SK-N-SH (cell line): ENCODE results near the gene ARMC7. TPM values are rescaled to one million over a fixed set of nuclear protein-coding genes. Genes with fewer than 3 reads are reported as not detected.

Source experiments
- CTCF ChIA-PET: fragments of 300-600, 350-600 bp; formaldehyde crosslinking; extraction: SDS; loops from one replicate; lab custom pipeline; 2021; lab: Yijun Ruan, JAX
- POLR2A ChIA-PET: fragments of 350-600 bp; sonication (Branson Sonifier 250); formaldehyde crosslinking; extraction: SDS; loops from one replicate; lab custom pipeline; 2020; ENCODE audit warnings: antibody characterized with exemption, inconsistent platforms; lab: Yijun Ruan, JAX
- DNase-seq: peaks from one replicate; pipeline ENCODE4 v3.0.0; 2012
- H2AFZ ChIP-seq: fragments of 200-600 bp; sonication (generic); 2 replicates; pipeline ENCODE4 v1.8.1; 2016; ENCODE audit warnings: antibody characterized with exemption, mild to moderate bottlenecking, low read depth
- H3F3A ChIP-seq: fragments of 200-600 bp; sonication (generic); replicated peaks from 2 replicates; pipeline ENCODE3; 2016; ENCODE audit warnings: antibody characterized with exemption, mild to moderate bottlenecking; ENCODE audit not compliant: insufficient read depth
- H3K27ac ChIP-seq, 2 experiments: fragments of 200-500 bp in 1 of 2; fragments of 200-600 bp in 1 of 2; sonication (Bioruptor generic) in 1 of 2; sonication (generic), shearing (Covaris generic) in 1 of 2; 2 replicates each; pipeline versions ENCODE4 v1.5.1 to v1.6.1; 2014 to 2016; ENCODE audit warnings: low read depth in 2 of 2, inconsistent platforms in 1 of 2, low read length in 1 of 2, mild to moderate bottlenecking in 1 of 2, mixed read lengths in 1 of 2
- H3K27me3 ChIP-seq: fragments of 200-600 bp; sonication (generic), shearing (Covaris generic); 2 replicates; pipeline ENCODE4 v1.6.1; 2016; ENCODE audit warnings: mixed run types; ENCODE audit not compliant: insufficient read depth
- H3K36me3 ChIP-seq, 2 experiments: fragments of 200-500 bp in 1 of 2; fragments of 200-600 bp in 1 of 2; sonication (Bioruptor generic) in 1 of 2; sonication (generic) in 1 of 2; replicated peaks in 1 of 2; 2 replicates each; pipeline versions ENCODE3 to v1.5.1; 2014 to 2016; ENCODE audit warnings: low read length in 1 of 2, mild to moderate bottlenecking in 1 of 2; ENCODE audit not compliant: insufficient read depth in 2 of 2, control insufficient read depth in 1 of 2
- H3K4me1 ChIP-seq, 2 experiments: fragments of 200-500 bp in 1 of 2; fragments of 200-600 bp in 1 of 2; sonication (Bioruptor generic) in 1 of 2; sonication (generic), shearing (Covaris generic) in 1 of 2; 2 replicates each; pipeline versions ENCODE4 v1.5.1 to v1.6.1; 2014 to 2016; ENCODE audit warnings: low read depth in 1 of 2, low read length in 1 of 2, mixed run types in 1 of 2; ENCODE audit not compliant: insufficient read depth in 2 of 2, control insufficient read depth in 1 of 2
- H3K4me2 ChIP-seq: fragments of 200-600 bp; sonication (generic), shearing (Covaris generic); 2 replicates; pipeline ENCODE4 v1.6.1; 2017; ENCODE audit warnings: mixed run types
- H3K4me3 ChIP-seq, 2 experiments: fragments of 200-500 bp in 1 of 2; fragments of 200-600 bp in 1 of 2; sonication (Bioruptor generic) in 1 of 2; sonication (generic), shearing (Covaris generic) in 1 of 2; 2 replicates each; pipeline versions ENCODE4 v1.5.1 to v1.8.1; 2014 to 2016; ENCODE audit warnings: low read depth in 2 of 2, inconsistent platforms in 1 of 2, low read length in 1 of 2, mild to moderate bottlenecking in 1 of 2, mixed read lengths in 1 of 2, moderate library complexity in 1 of 2
- H3K79me2 ChIP-seq: fragments of 200-600 bp; sonication (generic); 2 replicates; pipeline ENCODE4 v1.8.1; 2017; ENCODE audit warnings: mild to moderate bottlenecking; ENCODE audit not compliant: insufficient read depth
- H3K9ac ChIP-seq: fragments of 200-600 bp; sonication (generic); 2 replicates; pipeline ENCODE4 v1.6.1; 2017; ENCODE audit warnings: mixed run types
- H3K9me2 ChIP-seq: fragments of 200-600 bp; sonication (generic); 2 replicates; pipeline ENCODE4 v1.6.1; 2017; ENCODE audit warnings: mixed run types
- H3K9me3 ChIP-seq: fragments of 200-600 bp; sonication (generic); 2 replicates; pipeline ENCODE4 v1.6.1; 2017; ENCODE audit warnings: mixed run types, mild to moderate bottlenecking, moderate library complexity
- H4K20me1 ChIP-seq: fragments of 200-600 bp; sonication (generic); 2 replicates; pipeline ENCODE4 v1.6.1; 2017; ENCODE audit warnings: mild to moderate bottlenecking, mixed run types; ENCODE audit not compliant: insufficient read depth
- CHD2 ChIP-seq: fragments of 150-350 bp; IDR thresholded peaks from 2 replicates; pipeline ENCODE4 v1.6.1; 2018; ENCODE audit warnings: low read length; ENCODE audit not compliant: partially characterized antibody
- ELF1 ChIP-seq: IDR thresholded peaks from 2 replicates; pipeline ENCODE4 v1.4.0; 2012
- EP300 ChIP-seq, 2 experiments: IDR thresholded peaks; 2 replicates each; pipeline versions ENCODE4 v1.4.0 to v1.6.1; 2012; ENCODE audit warnings: borderline replicate concordance in 1 of 2, low read depth in 1 of 2, low read length in 1 of 2
- EZH2phosphoT487 ChIP-seq: fragments of 200-600 bp; sonication (generic); IDR thresholded peaks from 2 replicates; pipeline ENCODE4 v1.6.1; 2017; ENCODE audit warnings: low read depth, mixed run types, mild to moderate bottlenecking, antibody characterized with exemption, moderate library complexity, borderline replicate concordance
- FOSL2 ChIP-seq: IDR thresholded peaks from 2 replicates; pipeline ENCODE4 v1.4.0; 2012; ENCODE audit warnings: low read depth, mild to moderate bottlenecking, moderate library complexity, borderline replicate concordance
- FOXJ3 ChIP-seq: sonication (generic); formaldehyde crosslinking; IDR thresholded peaks from 2 replicates; pipeline ENCODE4 v1.5.1; 2020; ENCODE audit warnings: mild to moderate bottlenecking, missing genetic modification reagents
- FOXM1 ChIP-seq: IDR thresholded peaks from 2 replicates; pipeline ENCODE4 v1.4.0; 2012; ENCODE audit warnings: low read depth, mild to moderate bottlenecking
- GABPA ChIP-seq: IDR thresholded peaks from 2 replicates; pipeline ENCODE4 v1.4.0; 2012; ENCODE audit warnings: low read depth, mild to moderate bottlenecking
- NRF1 ChIP-seq: IDR thresholded peaks from 2 replicates; pipeline ENCODE4 v1.6.1; 2012; ENCODE audit warnings: low read depth, mild to moderate bottlenecking, low read length
- POLR2AphosphoS5 ChIP-seq: IDR thresholded peaks from 2 replicates; pipeline ENCODE4 v1.6.1; 2012; ENCODE audit warnings: low read depth, low read length
- RCOR1 ChIP-seq: fragments of 150-350 bp; IDR thresholded peaks from 2 replicates; pipeline ENCODE4 v1.6.1; 2017; ENCODE audit warnings: antibody characterized with exemption, low read length
- RFX5 ChIP-seq: IDR thresholded peaks from 2 replicates; pipeline ENCODE4 v1.6.1; 2012; ENCODE audit warnings: mild to moderate bottlenecking, improper control_type of control experiment, low read length
- SIN3A ChIP-seq: IDR thresholded peaks from 2 replicates; pipeline ENCODE4 v1.6.1; 2012; ENCODE audit warnings: low read depth, mild to moderate bottlenecking, low read length, moderate library complexity, borderline replicate concordance
- TEAD4 ChIP-seq: IDR thresholded peaks from 2 replicates; pipeline ENCODE4 v1.4.0; 2012; ENCODE audit warnings: mild to moderate bottlenecking, borderline replicate concordance; ENCODE audit not compliant: insufficient read depth
- USF2 ChIP-seq: fragments of 150-350 bp; IDR thresholded peaks from 2 replicates; pipeline ENCODE4 v1.6.1; 2017; ENCODE audit warnings: antibody characterized with exemption, low read length, low read depth, borderline replicate concordance
- WGBS: methylation state at CpG from one replicate; pipeline ENCODE4 v1.1.6; 2017; ENCODE audit warnings: low lambda C conversion rate; 5-methylcytosine and 5-hydroxymethylcytosine counted together
- polyA plus RNA-seq, 3 experiments: library from polyadenylated mRNA; depleted of rRNA; stranded (reverse); fragments of >200 nt; gene quantifications; 2 replicates each; pipeline ENCODE4 v1.2.3, GENCODE V29; 2012
- TF ChIP-seq, protein P1 (sequence below): IDR thresholded peaks from 2 replicates; pipeline ENCODE4 v1.6.1; 2012; ENCODE audit warnings: mild to moderate bottlenecking, low read depth, low read length, moderate library complexity

The ARMC7 gene
- polyA plus RNA-seq, 1 of the 3 experiments (the other 2 are of a cell fraction): 10.8 TPM

GRCh38 chr17:75088465-75089417 lies 21.0 kb upstream of the ARMC7 start:
- no peaks in the 10 kb centered on the region for H3K9me3 ChIP-seq
- H3K9ac ChIP-seq: no peak overlapping the region
- TF ChIP-seq, protein P1, sequence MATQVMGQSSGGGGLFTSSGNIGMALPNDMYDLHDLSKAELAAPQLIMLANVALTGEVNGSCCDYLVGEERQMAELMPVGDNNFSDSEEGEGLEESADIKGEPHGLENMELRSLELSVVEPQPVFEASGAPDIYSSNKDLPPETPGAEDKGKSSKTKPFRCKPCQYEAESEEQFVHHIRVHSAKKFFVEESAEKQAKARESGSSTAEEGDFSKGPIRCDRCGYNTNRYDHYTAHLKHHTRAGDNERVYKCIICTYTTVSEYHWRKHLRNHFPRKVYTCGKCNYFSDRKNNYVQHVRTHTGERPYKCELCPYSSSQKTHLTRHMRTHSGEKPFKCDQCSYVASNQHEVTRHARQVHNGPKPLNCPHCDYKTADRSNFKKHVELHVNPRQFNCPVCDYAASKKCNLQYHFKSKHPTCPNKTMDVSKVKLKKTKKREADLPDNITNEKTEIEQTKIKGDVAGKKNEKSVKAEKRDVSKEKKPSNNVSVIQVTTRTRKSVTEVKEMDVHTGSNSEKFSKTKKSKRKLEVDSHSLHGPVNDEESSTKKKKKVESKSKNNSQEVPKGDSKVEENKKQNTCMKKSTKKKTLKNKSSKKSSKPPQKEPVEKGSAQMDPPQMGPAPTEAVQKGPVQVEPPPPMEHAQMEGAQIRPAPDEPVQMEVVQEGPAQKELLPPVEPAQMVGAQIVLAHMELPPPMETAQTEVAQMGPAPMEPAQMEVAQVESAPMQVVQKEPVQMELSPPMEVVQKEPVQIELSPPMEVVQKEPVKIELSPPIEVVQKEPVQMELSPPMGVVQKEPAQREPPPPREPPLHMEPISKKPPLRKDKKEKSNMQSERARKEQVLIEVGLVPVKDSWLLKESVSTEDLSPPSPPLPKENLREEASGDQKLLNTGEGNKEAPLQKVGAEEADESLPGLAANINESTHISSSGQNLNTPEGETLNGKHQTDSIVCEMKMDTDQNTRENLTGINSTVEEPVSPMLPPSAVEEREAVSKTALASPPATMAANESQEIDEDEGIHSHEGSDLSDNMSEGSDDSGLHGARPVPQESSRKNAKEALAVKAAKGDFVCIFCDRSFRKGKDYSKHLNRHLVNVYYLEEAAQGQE: no peak
- TF ChIP-seq FOSL2 (peak; percentile 32; the same call in 1 of the 2 replicates), FOXM1 (no peak), GABPA (no peak)
- no peak overlapping the region for H3K27ac ChIP-seq
- ChIA-PET POLR2A (no interaction called here), CTCF (interaction anchor here (1.2 to 2.8 kb wide), 6 partner anchors 11 to 40 kb away, joined by 3 to 23 read pairs (median 4); no protein-coding TSS in a partner anchor)
- peaks cover 2% of the 10 kb centered on the region for H3F3A ChIP-seq
- WGBS: 86% methylated on average over 9 of the region's 11 CpGs
- H4K20me1 ChIP-seq: no peaks in the 10 kb centered on the region
- H3K4me3 ChIP-seq: no peak overlapping the region
- H3K4me1 ChIP-seq: peaks cover 0 to 10% of the 10 kb centered on the region in 2 experiments; a peak in 1 of 4 replicates
- no peak for DNase-seq
- no peaks in the 10 kb centered on the region for H3K9me2 ChIP-seq
- no peaks in the 10 kb centered on the region for H3K36me3 ChIP-seq
- no peaks in the 10 kb centered on the region for H3K27me3 ChIP-seq
- no peaks in the 10 kb centered on the region for H3K79me2 ChIP-seq
- no peak overlapping the region for H2AFZ ChIP-seq
- H3K4me2 ChIP-seq: no peak overlapping the region

- TF ChIP-seq RCOR1 (no peak), CHD2 (no peak), POLR2AphosphoS5 (no peak), EZH2phosphoT487 (no peak), SIN3A (no peak), TEAD4 (no peak), RFX5 (no peak), USF2 (no peak), NRF1 (no peak), EP300 (IDR thresholded peaks at IDR 0.05; ENCODE audit: borderline replicate concordance in 1 of 2, low read depth in 1 of 2, low read length in 1 of 2) (no peak), FOXM1 (no peak), ELF1 (no peak), FOXJ3 (CRISPR knock-in tag) (no peak)
- Histone ChIP-seq H3K36me3 (no peaks in the 10 kb centered on the region), H3K79me2 (no peaks in the 10 kb centered on the region), H4K20me1 (no peaks in the 10 kb centered on the region), H3K27me3 (no peaks in the 10 kb centered on the region), H2AFZ (no peak overlapping the region), H3K9ac (no peak overlapping the region), H3K9me2 (no peaks in the 10 kb centered on the region), H3K9me3 (no peaks in the 10 kb centered on the region), H3K4me3 (no peak overlapping the region), H3K27ac (no peak overlapping the region), H3K4me2 (no peak overlapping the region), H3K4me1 (peaks cover 0 to 5% of the 10 kb centered on the region in 2 experiments; a peak in 1 of 4 replicates), H3F3A (peaks cover 2% of the 10 kb centered on the region)
- CTCF ChIA-PET: interaction anchor here (0.6 to 2.0 kb wide), 10 partner anchors 15 to 160 kb away, joined by 3 to 15 read pairs (median 6); partner anchors contain the start of gene NT5C
- POLR2A ChIA-PET: no interaction called here
- DNase-seq: peak; percentile 62
- WGBS: 73% methylated on average over 18 of the region's 19 CpGs
Measured at GRCh38 chr17:75090871-75091854, 18.6 kb upstream of the ARMC7 start.
